HG02798 (cell line): ENCODE measurements around the gene CAMK4.

Experiments used
- ATAC-seq: cut with Tn5 transposase; IDR thresholded peaks from one replicate; pipeline ENCODE4 v1.9.1; 2021; ENCODE audit warnings: mild to moderate bottlenecking; ENCODE audit not compliant: unreplicated experiment, poor library complexity

The CAMK4 gene

GRCh38 chr5:111223787-111224560 is at the start of gene CAMK4:
TSS of gene CAMK4 (plus strand) at chr5:111224384. CDS start at chr5:111224484, 100 bp downstream.
- peak; percentile 81 for ATAC-seq

GRCh38 chr5:111183064-111183463 is 41.1 kb upstream of the CAMK4 start:
- ATAC-seq: no peak

- no peak for ATAC-seq
These were observed 37.1 kb upstream of the CAMK4 start for GRCh38 chr5:111187079-111187478.

GRCh38 chr5:111194053-111194452 is 30.1 kb upstream of the CAMK4 start:
- no peak for ATAC-seq

GRCh38 chr5:111194925-111195324 is 29.3 kb upstream of the CAMK4 start:
- ATAC-seq: no peak

- ATAC-seq: no peak
These were observed 26.7 kb upstream of the CAMK4 start for GRCh38 chr5:111197523-111197922.

- ATAC-seq: no peak
These were observed 25.8 kb upstream of the CAMK4 start for GRCh38 chr5:111198281-111198966.

- no peak for ATAC-seq
These were observed 23.4 kb upstream of the CAMK4 start for GRCh38 chr5:111200828-111201227.

GRCh38 chr5:111201705-111202104 is 22.5 kb upstream of the CAMK4 start:
- no peak for ATAC-seq

- no peak for ATAC-seq
These were observed 12.8 kb upstream of the CAMK4 start for GRCh38 chr5:111211341-111211740.

- no peak for ATAC-seq
These were observed 10.0 kb upstream of the CAMK4 start for GRCh38 chr5:111214052-111214742.

- ATAC-seq: no peak
These were observed 8.2 kb upstream of the CAMK4 start for GRCh38 chr5:111215971-111216370.

- ATAC-seq: no peak
These were observed 3.0 kb upstream of the CAMK4 start for GRCh38 chr5:111221139-111221538.

- ATAC-seq: no peak
These were observed 940 bp upstream of the CAMK4 start for GRCh38 chr5:111223101-111223786.

GRCh38 chr5:111224561-111225345 is 569 bp downstream of the CAMK4 start:
- peak; percentile 29 for ATAC-seq

GRCh38 chr5:111225926-111226325 is 1.7 kb downstream of the CAMK4 start:
- ATAC-seq: peak; percentile 19

GRCh38 chr5:111226556-111226955 is 2.4 kb downstream of the CAMK4 start:
- ATAC-seq: no peak

- no peak for ATAC-seq
These were observed 3.1 kb downstream of the CAMK4 start for GRCh38 chr5:111227226-111227782.

GRCh38 chr5:111227801-111228200 is 3.6 kb downstream of the CAMK4 start:
- no peak for ATAC-seq
